HepG2 (cell line): ENCODE results near the gene PIK3R1. TPM values are rescaled to one million over a fixed set of nuclear protein-coding genes. Genes with fewer than 3 reads are reported as not detected.

Source experiments
- ASH2L ChIP-seq: fragments of 300-600, 200-600 bp; sonication (generic); IDR thresholded peaks from 2 replicates; pipeline ENCODE4 v1.7.0; 2017; ENCODE audit warnings: low read depth, mild to moderate bottlenecking, moderate library complexity, mixed read lengths, low read length; ENCODE audit not compliant: insufficient read length
- GATAD1 ChIP-seq: IDR thresholded peaks from 2 replicates; pipeline ENCODE4 v1.6.1; 2016; ENCODE audit warnings: missing genetic modification reagents, missing compliant biosample characterization
- JUND ChIP-seq: sonication (generic); formaldehyde crosslinking; IDR thresholded peaks from 2 replicates; pipeline ENCODE4 v1.8.0; 2022; ENCODE audit warnings: mild to moderate bottlenecking, missing genetic modification reagents
- MAZ ChIP-seq, 2 experiments: sonication (generic) in 1 of 2; formaldehyde crosslinking in 1 of 2; IDR thresholded peaks; 2 replicates each; pipeline versions ENCODE4 v1.5.0 to v1.6.1; 2012 to 2020; ENCODE audit warnings: low read depth in 2 of 2, mild to moderate bottlenecking in 2 of 2, borderline replicate concordance in 1 of 2, improper control_type of control experiment in 1 of 2, low read length in 1 of 2, missing genetic modification reagents in 1 of 2, moderate library complexity in 1 of 2
- NBN ChIP-seq: fragments of 450-650 bp; conservative IDR thresholded peaks from 2 replicates; pipeline ENCODE4 v1.6.1; 2017
- NCOR1 ChIP-seq: fragments of 200-600 bp; sonication (generic); IDR thresholded peaks from 2 replicates; pipeline ENCODE4 v1.7.0; 2017; ENCODE audit warnings: antibody characterized with exemption, low read length, borderline replicate concordance
- POLR2A ChIP-seq, 2 experiments: IDR thresholded peaks; 2 replicates each; pipeline ENCODE4 v1.6.1; 2011; ENCODE audit warnings: low read depth in 2 of 2, low read length in 2 of 2, mild to moderate bottlenecking in 1 of 2, moderate library complexity in 1 of 2; ENCODE audit not compliant: insufficient read depth in 1 of 2
- RFXAP ChIP-seq: sonication (generic); formaldehyde crosslinking; IDR thresholded peaks from 2 replicates; pipeline ENCODE4 v1.4.0; 2020; ENCODE audit warnings: missing genetic modification reagents, borderline replicate concordance
- ZBTB3 ChIP-seq: sonication (generic); formaldehyde crosslinking; IDR thresholded peaks from 2 replicates; pipeline ENCODE4 v1.4.0; 2020; ENCODE audit warnings: low read depth, mild to moderate bottlenecking, moderate library complexity, missing genetic modification reagents, borderline replicate concordance
- ZNF101 ChIP-seq: sonication (generic); formaldehyde crosslinking; IDR thresholded peaks from 2 replicates; pipeline ENCODE4 v1.4.0; 2020; ENCODE audit warnings: mild to moderate bottlenecking, low read depth, missing genetic modification reagents, borderline replicate concordance
- ZNF563 ChIP-seq: sonication (generic); formaldehyde crosslinking; IDR thresholded peaks from 2 replicates; pipeline ENCODE4 v1.8.0; 2022; ENCODE audit warnings: mild to moderate bottlenecking, moderate library complexity, missing genetic modification reagents
- ZNF598 ChIP-seq: sonication (generic); formaldehyde crosslinking; IDR thresholded peaks from 2 replicates; pipeline ENCODE4 v1.5.1; 2020; ENCODE audit warnings: mild to moderate bottlenecking, missing genetic modification reagents, borderline replicate concordance
- ZSCAN30 ChIP-seq: sonication (generic); formaldehyde crosslinking; IDR thresholded peaks from 2 replicates; pipeline ENCODE4 v1.5.0; 2020; ENCODE audit warnings: mild to moderate bottlenecking, missing genetic modification reagents
- polyA plus RNA-seq, 8 experiments: library from polyadenylated mRNA; depleted of rRNA in 3 of 8; stranded (reverse) in 7 of 8; unstranded in 1 of 8; fragments of >200 nt; fragmentation: Illumina TruSeq in 4 of 8; extraction: Trizol in 4 of 8; gene quantifications; 2 replicates each; pipeline versions ENCODE4 v1.2.1 to v1.2.3, GENCODE V29; 2011 to 2016; ENCODE audit warnings: low read depth in 4 of 8, missing spikeins in 1 of 8, mixed read lengths in 1 of 8; ENCODE audit not compliant: insufficient read depth in 1 of 8
- total RNA-seq, 5 experiments: library from RNA; depleted of rRNA; stranded (reverse); fragments of >200 nt; fragmentation: Illumina TruSeq; extraction: Trizol; gene quantifications; 2 replicates each; pipeline ENCODE4 v1.2.3, GENCODE V29; 2016; ENCODE audit warnings: low read depth in 1 of 5
- TF ChIP-seq, protein P1 (sequence below): sonication (generic); formaldehyde crosslinking; IDR thresholded peaks from 2 replicates; pipeline ENCODE4 v1.4.0; 2020; ENCODE audit warnings: missing genetic modification reagents, borderline replicate concordance
- TF ChIP-seq, protein P2 (sequence below): conservative IDR thresholded peaks from 2 replicates; pipeline ENCODE4 v1.6.1; 2018; ENCODE audit warnings: missing genetic modification reagents
- TF ChIP-seq, protein P3 (sequence below): sonication (generic); formaldehyde crosslinking; IDR thresholded peaks from 2 replicates; pipeline ENCODE4 v1.5.0; 2020; ENCODE audit warnings: missing genetic modification reagents
- TF ChIP-seq, protein P4 (sequence below): sonication (generic); formaldehyde crosslinking; IDR thresholded peaks from 2 replicates; pipeline ENCODE4 v1.5.0; 2020; ENCODE audit warnings: missing genetic modification reagents
- TF ChIP-seq, protein P5 (sequence below): IDR thresholded peaks from 2 replicates; pipeline ENCODE4 v1.6.1; 2016; ENCODE audit warnings: mild to moderate bottlenecking

The PIK3R1 gene
- total and polyA plus RNA-seq, 2 of the 13 experiments (the other 11 are each of a cell fraction or from before 2014, with no cell fraction given) = 8.4 to 21.3 TPM

DNA sequence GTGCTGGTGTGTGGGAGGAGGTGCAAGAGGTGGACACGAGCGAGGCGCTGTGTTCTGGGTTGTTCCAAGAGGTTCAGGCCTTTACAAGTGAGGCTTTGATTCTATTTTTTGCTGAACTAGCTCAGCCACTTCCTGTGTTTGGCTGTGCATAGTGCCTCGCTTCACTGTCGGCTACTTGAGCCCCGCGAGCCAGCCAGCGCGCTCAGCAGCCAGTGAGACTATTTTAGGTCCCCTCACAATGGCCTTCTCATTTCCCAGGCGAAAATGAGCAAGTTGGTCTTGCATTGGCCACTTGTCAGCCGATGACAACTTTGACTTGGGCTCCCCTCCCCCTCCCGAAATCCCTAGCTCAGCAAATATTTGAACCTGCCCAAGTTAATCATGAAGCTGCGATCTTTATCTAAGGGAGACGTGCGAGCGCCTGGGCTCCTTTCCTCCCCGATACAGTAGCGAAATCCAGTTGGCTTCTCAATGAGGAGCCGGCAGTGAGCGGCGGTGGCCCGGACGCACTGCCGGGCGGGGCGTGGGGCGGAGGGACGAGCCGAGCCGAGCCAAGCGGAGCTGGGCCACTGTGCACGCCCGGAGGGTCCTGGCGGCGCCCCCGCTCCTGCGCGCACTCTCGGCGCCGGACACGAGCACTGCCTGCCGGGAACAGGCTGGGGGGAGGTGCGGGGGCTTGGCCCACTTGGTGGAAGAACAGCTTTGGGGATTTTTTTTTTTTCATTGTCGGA lies 72.6 kb downstream of the PIK3R1 start (continued):
- TF ChIP-seq, protein P1, sequence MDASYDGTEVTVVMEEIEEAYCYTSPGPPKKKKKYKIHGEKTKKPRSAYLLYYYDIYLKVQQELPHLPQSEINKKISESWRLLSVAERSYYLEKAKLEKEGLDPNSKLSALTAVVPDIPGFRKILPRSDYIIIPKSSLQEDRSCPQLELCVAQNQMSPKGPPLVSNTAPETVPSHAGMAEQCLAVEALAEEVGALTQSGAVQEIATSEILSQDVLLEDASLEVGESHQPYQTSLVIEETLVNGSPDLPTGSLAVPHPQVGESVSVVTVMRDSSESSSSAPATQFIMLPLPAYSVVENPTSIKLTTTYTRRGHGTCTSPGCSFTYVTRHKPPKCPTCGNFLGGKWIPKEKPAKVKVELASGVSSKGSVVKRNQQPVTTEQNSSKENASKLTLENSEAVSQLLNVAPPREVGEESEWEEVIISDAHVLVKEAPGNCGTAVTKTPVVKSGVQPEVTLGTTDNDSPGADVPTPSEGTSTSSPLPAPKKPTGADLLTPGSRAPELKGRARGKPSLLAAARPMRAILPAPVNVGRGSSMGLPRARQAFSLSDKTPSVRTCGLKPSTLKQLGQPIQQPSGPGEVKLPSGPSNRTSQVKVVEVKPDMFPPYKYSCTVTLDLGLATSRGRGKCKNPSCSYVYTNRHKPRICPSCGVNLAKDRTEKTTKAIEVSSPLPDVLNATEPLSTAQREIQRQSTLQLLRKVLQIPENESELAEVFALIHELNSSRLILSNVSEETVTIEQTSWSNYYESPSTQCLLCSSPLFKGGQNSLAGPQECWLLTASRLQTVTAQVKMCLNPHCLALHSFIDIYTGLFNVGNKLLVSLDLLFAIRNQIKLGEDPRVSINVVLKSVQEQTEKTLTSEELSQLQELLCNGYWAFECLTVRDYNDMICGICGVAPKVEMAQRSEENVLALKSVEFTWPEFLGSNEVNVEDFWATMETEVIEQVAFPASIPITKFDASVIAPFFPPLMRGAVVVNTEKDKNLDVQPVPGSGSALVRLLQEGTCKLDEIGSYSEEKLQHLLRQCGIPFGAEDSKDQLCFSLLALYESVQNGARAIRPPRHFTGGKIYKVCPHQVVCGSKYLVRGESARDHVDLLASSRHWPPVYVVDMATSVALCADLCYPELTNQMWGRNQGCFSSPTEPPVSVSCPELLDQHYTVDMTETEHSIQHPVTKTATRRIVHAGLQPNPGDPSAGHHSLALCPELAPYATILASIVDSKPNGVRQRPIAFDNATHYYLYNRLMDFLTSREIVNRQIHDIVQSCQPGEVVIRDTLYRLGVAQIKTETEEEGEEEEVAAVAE (CRISPR knock-in tag) = no peak; the same call in 1 of the 2 replicates
- TF ChIP-seq ASH2L (peak; percentile 88), NBN (no peak), MAZ (IDR thresholded peaks at IDR 0.05; ENCODE audit: borderline replicate concordance, low read depth, low read length) (peak; percentile 63; the same call in 1 of the 2 replicates), MAZ (CRISPR knock-in tag; IDR thresholded peaks at IDR 0.05; ENCODE audit: low read depth) (peak; percentile 65; the same call in 1 of the 2 replicates), ZNF598 (CRISPR knock-in tag) (peak; percentile 5; the same call in 1 of the 2 replicates), ZBTB3 (CRISPR knock-in tag) (0 out of 2 replicates have a peak, but pooled peaks have one; percentile 53), ZNF563 (CRISPR knock-in tag) (peak; percentile 60), JUND (CRISPR knock-in tag) (no peak), ZNF101 (CRISPR knock-in tag) (no peak), ZSCAN30 (CRISPR knock-in tag) (no peak), NCOR1 (peak; percentile 65; the same call in 1 of the 2 replicates), GATAD1 (CRISPR knock-in tag) (peak; percentile 8; the same call in 1 of the 2 replicates), POLR2A (IDR thresholded peaks at IDR 0.05; ENCODE audit: insufficient read depth in 1 of 2, low read depth in 2 of 2, low read length in 2 of 2) (peak in 1 of 2 experiments; percentile 52; a peak in 2 of 4 replicates), RFXAP (CRISPR knock-in tag) (no peak)
- TF ChIP-seq, protein P2, sequence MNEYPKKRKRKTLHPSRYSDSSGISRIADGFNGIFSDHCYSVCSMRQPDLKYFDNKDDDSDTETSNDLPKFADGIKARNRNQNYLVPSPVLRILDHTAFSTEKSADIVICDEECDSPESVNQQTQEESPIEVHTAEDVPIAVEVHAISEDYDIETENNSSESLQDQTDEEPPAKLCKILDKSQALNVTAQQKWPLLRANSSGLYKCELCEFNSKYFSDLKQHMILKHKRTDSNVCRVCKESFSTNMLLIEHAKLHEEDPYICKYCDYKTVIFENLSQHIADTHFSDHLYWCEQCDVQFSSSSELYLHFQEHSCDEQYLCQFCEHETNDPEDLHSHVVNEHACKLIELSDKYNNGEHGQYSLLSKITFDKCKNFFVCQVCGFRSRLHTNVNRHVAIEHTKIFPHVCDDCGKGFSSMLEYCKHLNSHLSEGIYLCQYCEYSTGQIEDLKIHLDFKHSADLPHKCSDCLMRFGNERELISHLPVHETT (CRISPR knock-in tag) = no peak
- TF ChIP-seq, protein P3, sequence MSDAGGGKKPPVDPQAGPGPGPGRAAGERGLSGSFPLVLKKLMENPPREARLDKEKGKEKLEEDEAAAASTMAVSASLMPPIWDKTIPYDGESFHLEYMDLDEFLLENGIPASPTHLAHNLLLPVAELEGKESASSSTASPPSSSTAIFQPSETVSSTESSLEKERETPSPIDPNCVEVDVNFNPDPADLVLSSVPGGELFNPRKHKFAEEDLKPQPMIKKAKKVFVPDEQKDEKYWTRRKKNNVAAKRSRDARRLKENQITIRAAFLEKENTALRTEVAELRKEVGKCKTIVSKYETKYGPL (CRISPR knock-in tag) = no peak
- TF ChIP-seq, protein P4, sequence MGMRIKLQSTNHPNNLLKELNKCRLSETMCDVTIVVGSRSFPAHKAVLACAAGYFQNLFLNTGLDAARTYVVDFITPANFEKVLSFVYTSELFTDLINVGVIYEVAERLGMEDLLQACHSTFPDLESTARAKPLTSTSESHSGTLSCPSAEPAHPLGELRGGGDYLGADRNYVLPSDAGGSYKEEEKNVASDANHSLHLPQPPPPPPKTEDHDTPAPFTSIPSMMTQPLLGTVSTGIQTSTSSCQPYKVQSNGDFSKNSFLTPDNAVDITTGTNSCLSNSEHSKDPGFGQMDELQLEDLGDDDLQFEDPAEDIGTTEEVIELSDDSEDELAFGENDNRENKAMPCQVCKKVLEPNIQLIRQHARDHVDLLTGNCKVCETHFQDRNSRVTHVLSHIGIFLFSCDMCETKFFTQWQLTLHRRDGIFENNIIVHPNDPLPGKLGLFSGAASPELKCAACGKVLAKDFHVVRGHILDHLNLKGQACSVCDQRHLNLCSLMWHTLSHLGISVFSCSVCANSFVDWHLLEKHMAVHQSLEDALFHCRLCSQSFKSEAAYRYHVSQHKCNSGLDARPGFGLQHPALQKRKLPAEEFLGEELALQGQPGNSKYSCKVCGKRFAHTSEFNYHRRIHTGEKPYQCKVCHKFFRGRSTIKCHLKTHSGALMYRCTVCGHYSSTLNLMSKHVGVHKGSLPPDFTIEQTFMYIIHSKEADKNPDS = no peak
- TF ChIP-seq, protein P5, sequence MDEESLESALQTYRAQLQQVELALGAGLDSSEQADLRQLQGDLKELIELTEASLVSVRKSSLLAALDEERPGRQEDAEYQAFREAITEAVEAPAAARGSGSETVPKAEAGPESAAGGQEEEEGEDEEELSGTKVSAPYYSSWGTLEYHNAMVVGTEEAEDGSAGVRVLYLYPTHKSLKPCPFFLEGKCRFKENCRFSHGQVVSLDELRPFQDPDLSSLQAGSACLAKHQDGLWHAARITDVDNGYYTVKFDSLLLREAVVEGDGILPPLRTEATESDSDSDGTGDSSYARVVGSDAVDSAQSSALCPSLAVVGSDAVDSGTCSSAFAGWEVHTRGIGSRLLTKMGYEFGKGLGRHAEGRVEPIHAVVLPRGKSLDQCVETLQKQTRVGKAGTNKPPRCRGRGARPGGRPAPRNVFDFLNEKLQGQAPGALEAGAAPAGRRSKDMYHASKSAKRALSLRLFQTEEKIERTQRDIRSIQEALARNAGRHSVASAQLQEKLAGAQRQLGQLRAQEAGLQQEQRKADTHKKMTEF (CRISPR knock-in tag) = peak; percentile 75; the same call in 1 of the 2 replicates
